A172 (cell line): ENCODE results near the gene GABRB3. TPM values are rescaled to one million over a fixed set of nuclear protein-coding genes. Genes with fewer than 3 reads are reported as not detected.

ENCODE experiments used
- DNase-seq: peaks from one replicate; pipeline ENCODE4 v3.0.0-alpha.2; 2015; ENCODE audit warnings: low spot score
- total RNA-seq: library from RNA; depleted of rRNA; stranded (reverse); fragments of >200 nt; shearing (Covaris generic); gene quantifications from 2 replicates; pipeline ENCODE4 v1.2.3, GENCODE V29; 2014; rRNA removed

Gene GABRB3
- total RNA-seq, 1 experiment from 2014 or later: not detected

DNA sequence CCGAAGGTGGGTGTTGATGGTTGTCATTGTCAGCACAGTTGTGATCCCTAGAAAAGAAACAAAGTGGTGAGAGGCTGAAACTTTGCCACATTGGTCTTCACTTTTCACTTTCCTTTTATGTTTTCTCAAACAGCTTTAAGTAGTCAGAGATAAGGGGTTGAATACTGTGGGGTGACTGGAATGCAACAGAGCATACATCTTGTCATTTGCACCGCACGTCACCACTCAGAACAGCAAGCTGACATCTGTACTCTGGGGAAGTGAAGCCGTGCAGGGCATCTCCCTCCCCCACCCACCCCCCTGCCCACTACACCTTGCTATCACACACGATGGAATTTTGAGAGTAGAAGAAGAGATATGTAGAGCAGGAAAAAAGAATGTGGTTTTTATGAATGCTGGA lies 211.7 kb downstream of the GABRB3 start:
- no peak for DNase-seq

DNA sequence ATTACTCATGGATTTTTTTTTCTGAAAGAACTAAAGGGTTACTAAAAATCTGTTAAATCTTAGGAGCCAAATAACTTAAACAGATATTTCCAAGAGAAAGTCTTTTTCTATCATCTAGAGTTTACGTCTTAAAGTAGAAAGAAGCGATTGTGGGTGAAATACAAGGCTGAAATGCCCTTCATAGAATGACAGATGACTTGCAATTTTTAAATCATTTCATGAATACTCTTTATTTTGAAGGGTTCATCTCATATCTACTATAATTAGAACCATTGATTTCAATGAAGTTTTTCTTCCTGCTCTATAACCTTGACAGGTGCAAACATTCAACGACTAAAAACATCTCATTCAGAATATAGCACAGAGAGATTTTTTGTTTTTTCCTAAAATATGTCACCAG lies 217.0 kb downstream of the GABRB3 start:
- no peak for DNase-seq

DNA sequence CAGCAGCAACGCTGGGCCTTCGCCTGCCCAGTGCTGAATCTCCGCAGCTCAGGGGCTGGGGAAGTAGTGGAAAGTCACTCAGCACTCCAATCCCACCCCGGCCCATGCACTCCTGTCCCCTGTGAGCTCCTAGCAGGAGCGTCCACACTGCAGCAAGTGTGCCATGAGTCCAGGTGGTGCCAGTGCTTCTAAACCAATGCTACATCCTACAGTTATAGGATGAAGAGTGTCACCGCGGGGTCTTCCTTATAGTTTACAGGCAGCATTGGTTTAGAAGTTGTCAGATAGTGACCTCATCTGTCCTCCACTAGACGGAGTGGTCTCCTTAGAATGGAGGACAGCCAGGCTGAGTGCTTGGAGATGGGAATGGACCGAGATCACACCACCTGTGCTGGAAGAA lies 221.4 kb downstream of the GABRB3 start:
- DNase-seq: no peak

DNA sequence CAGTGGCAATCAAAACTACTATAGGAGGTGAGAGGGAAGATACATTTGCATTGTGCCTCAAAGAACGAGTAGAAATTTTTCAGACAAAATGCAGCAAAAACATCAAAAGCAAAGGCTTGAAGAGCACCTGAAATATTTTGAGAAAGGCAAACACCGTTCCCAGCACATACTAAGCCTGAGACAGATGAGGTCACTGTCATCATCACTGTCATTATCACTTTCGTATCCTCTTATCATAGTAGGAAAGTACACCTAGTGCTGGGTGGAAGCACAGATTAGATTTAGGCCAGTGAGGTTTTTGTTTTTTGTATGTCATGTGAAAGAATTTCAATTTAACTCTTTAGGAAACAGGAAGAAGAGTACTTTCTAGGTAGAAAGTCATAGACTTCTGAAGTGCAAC lies 222.0 kb downstream of the GABRB3 start:
- no peak for DNase-seq

DNA sequence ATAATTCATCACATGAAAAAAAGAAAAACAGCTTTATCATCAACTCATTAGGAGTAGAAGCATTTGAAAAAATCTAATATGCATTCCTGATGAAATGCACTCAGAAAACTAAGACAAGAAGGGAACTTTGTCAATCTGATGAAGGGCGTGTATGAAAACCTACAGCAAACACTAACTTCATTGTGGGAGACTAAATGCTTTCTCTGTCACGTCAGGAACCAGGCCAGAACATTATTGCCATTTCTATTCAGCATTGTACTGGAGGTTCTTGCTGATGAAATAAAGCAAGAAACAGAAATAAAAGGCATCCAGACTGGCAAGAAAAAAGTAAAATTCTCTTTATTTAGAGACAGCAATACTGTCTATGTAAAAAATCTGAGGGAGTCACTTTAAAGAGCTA lies 235.2 kb downstream of the GABRB3 start:
- no peak for DNase-seq

DNA sequence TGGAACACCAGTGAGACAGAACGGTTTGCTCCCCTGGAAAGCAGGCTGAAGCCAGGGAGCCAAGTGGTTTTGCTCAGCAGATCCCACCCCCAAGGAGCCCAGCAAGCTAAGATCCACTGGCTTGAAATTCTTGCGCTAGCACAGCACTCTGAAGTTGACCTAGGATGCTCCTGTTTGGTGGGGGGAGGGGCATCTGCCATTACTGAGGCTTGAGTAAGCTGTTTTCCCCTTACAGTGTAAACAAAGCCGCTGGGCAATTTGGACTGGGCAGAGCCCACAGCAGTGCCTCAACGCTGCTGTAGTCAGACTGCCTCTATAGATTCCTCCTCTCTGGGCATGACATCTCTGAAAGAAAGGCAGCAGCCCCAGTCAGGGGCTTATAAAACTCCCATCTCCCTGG lies 241.4 kb downstream of the GABRB3 start:
- no peak for DNase-seq

DNA sequence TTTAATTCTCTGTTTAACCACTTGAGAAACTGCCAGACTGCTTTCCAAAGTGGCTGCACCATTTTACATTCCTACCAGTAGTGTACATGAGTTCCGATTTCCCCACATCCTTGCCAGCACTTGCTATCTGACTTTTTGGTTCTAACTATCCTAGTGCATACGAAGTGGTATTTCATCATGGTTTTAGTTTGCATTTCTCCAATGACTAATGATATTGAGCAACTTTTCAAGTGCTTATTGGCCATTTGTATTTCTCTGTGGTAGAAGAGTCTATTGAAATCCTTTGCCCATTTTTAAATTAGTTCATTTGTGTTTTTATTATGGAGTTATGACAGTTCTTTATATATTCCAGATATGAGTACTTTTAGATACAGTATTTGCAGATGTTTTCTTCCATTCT lies 247.8 kb downstream of the GABRB3 start:
- no peak for DNase-seq

DNA sequence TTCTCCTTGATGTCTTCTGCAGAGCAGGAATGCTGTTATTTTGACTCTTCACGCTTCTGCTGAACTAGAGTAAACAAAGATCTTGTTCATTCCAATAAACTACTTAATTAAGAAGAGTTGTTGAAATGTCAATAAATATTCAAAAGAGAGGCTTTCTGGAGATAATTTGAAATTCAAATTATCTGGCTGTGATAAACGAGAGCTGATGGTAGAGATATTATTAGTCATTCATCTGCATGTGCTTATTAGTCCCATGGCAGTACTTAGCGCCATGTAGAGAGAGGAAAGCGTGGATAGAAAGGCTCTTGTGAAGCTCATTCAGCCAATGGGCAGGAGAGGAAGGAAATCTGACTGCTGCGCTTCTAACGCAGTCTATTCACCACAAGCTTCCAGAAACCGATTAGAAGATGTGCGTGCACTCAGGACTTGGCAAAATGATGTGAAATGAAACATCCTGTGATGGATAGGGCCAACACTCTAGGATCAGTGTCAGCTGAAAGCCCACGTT lies 251.1 kb downstream of the GABRB3 start:
- no peak for DNase-seq

DNA sequence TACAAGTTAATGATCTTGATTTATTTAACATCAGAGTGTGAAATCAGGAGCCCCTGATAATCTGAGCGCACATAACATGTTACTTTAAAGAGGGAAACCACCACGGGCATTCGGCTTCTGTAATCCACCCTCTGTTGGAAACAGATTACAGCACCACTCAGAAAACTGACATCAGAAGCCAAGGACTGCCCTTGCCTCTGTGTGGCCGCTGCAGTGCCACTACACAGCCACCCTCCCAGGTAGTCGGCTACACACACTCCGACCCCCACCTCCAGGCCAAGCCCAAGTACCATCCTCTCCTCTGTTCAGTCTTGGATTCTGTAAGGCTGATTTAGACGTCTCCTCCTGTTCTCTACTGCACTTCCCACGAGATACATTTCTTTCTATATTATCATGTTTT lies 251.7 kb downstream of the GABRB3 start:
- DNase-seq: no peak

DNA sequence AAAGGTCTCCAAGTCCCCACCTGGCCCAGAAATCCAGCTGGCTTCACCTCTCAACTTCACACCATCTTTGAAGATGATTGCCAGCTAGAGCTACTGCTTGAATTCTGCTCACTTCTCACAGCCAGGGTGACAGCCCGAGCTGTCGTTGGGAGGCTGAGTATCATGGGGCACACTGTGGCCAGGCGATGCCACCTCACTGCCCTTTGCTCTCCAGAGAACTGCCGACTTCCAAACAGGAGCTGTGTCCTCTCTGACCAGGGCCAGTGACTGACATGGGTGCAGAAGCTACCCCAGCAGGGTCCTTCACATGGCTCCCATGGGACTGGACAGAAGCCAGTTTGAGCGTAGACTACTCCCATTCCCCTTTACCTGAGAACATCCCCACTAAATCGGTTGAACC lies 254.0 kb downstream of the GABRB3 start:
- no peak for DNase-seq

DNA sequence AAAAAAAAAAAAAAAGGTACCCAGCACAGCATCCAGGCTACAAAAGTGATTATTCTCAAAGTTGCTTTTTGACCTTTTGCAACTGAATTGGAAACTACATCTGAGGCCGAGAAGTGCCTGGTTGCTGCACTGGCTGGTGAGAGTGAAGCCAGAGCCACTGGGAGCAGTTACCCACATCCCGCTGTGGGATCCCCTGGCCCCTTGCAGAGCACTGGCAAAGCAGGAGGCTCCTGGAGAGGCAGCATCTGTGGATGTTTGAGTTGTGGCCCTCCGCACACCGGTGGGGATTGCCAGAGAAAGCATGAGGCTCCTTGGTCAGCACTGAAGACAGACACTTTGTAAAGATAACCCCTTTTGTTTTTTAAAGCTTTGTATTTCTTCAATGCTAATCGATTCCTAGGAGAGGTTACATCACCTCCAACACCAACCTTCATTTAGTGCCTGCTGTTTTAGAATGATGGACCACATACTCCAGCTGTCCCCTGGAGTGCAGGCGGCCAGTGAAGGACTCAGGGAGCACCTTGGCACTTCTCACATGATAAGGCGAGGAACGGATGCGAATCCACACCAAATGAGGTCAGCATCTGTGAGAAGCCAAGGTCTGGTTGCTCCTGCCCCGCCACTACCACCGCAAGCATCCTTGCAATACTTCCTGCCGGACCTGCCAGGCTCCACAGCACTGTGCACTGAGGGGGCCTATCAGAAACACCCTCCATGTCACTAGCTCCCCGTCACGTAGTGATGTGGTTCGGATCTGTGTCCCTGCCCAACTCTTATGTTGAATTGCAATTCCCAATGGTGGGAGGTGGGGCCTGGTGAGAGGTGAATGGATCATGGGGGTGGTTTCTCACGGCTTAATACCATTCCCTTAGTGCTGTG lies 256.5 kb downstream of the GABRB3 start:
- no peak for DNase-seq

DNA sequence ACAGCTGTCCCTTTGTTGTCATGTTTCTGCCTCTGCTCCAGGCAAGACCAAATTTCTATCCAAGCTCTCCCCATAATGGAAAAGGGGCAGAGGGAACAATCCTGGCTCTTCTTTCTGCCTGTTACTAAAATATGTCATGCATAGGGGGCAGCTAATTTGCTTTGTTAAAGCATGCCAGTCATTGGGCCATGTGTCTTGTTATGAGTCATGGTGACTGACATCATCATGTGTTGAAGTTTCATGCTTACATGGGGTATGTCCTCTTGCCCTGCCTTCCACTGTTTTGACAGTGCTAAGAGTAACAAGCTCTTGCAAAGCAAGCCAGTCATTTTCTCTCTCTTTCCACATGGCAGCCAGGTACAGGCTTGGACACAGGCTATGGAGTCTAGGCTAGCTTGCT lies 268.9 kb downstream of the GABRB3 start:
- DNase-seq: no peak

Other genes starting within 250 kb of the GABRB3 start
- not detected in 2 replicates for gene GABRA5, start 94.0 kb upstream of the GABRB3 start, total RNA-seq
- gene GABRG3, start 198.1 kb upstream of the GABRB3 start, total RNA-seq: not detected in 2 replicates